ENCODE results near the gene HES5.
"Not testable (repeated sequence)": the region's sequence is repeated elsewhere in the genome, so short reads cannot be mapped to it uniquely, and the experiment has no call there.

HES5 gene

DNA sequence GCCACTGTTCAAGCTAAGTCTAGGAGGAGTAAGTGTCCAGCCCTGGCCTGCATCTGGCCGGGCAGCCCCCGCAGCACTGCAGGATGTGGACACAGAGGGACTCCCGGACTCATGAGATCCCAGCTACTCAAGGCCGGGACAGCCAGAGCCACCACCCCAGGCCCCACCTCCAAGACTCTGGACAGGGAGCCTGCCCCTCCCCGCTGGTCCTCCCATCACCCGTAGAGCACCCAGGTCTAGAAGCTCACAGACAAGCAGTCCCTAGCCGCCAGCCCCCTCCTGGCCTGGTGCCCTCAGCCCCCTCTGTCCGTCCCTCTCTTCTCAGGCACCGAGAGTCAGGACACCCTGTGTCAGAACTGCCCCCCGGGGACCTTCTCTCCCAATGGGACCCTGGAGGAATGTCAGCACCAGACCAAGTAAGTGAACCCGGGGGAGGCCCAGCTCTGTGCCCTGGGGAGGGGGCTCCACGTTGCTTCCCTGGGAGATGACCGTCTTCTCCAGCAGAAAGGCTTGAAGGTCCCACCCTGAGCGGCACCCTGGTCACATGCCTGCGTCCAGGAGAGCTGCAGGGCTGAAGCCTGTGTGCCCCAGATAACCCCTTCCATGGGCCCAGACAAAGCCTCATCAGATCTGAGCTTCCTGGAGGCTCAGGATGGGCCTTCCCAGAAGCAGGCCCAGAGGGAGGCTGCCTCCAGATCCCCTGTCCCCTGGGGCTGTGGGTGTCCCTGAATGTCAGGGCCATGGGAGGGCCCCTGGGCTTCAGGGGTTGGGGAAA, 30.4 kb upstream of the HES5 start:
- FAIRE-seq, result no peak

DNA sequence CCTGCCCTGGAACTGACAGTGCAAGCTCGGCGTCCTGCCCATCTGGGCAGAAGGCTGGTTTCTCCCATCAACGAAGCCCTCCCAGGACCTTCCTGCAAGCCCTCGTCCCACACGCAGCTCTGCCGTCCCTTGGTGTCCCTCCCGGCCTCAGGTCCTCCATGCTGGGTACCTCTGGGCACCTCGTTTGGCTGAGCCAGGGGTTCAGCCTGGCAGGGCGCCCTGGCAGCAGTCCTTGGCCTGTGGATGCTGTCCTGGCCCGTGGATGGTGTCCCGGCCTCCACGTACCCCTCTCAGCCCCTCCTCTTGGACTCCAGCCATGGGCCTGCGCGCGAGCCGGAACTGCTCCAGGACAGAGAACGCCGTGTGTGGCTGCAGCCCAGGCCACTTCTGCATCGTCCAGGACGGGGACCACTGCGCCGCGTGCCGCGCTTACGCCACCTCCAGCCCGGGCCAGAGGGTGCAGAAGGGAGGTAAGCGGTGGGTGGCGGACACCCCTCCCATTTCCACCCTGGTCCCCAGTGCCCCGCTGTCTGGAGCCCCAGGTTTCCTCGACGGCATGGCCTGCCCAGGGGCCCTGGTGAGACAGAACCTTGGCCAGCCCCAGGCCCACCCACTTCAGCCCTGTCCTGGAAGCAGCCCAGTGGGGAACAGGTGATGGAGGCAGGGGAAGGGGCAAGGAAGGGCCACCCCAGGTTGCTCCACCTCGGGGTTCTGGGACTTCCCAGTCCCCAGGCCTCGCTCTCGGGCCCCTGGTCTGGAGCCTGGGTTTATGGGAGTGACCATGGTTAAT, 29.6 kb upstream of the HES5 start:
- FAIRE-seq, result no peak

DNA sequence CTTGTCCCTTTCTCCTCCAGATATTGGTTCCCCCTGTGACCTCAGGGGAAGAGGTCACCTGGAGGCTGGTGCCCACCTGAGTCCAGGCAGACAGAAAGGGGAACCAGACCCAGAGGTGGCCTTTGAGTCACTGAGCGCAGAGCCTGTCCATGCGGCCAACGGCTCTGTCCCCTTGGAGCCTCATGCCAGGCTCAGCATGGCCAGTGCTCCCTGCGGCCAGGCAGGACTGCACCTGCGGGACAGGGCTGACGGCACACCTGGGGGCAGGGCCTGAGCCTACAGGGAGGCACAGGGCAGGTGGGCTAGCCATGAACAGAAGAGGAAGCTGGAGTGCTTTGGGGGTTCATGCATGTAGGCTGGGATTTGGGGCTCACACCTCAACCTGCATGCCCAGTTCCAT, 28.8 kb upstream of the HES5 start:
- no peak for FAIRE-seq

DNA sequence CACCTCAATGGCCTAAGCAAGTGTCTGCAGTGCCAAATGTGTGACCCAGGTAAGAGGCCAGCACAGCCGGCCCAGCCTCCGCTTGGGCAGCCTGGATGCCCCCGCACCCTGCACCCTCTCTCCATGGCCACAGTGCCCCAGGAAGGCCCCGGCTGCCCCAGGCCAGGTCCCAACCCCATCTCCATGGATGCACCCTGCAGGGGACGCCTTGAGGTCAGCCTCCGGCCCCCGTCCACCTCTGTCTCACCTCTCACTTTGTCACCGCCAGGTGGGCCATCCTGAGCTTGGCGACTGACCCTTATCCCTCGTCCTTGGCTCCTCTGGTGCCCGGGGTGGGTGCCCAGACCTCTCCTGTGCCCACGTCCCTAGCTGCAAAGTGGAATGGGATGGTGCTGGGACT, 28.4 kb upstream of the HES5 start:
- no peak for FAIRE-seq

DNA sequence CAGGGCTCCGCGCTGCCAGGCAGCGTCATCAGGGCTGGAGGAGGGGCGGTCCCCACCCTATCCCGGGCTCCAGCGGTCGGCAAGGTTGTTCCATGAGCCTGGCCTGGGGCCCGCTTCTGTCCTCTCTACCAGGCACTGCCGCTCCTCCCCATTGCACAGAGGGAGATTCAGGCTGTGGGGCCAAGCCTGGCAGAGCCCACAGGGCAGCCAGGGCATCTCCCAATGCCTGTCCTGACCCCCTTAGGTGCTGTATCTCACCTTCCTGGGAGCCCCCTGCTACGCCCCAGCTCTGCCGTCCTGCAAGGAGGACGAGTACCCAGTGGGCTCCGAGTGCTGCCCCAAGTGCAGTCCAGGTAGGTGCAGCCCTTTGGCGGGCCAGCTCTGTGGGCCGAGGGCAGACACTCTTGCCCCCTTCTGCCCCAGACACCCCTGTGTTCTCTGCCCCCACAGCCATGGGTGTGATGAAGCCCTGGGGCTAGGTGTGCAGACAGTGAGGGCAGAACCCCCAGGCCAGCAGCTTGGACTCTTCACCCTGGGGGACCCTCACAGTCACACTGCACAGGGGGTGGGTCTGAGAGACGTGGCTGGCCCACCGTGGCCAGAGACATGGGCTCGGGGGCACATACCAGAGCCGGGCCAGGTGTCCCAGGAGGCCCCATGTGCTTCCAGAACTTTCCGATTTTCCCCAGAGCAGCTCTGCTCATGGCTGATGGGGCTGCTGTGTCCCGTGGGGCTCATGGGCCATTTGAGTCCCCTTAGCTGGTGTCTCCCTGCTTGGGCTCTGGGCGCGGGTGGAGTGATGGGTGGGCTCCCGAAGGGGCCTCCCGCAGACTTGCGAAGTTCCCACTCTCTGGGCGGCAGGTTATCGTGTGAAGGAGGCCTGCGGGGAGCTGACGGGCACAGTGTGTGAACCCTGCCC, 27.7 kb upstream of the HES5 start:
- FAIRE-seq, result no peak

DNA sequence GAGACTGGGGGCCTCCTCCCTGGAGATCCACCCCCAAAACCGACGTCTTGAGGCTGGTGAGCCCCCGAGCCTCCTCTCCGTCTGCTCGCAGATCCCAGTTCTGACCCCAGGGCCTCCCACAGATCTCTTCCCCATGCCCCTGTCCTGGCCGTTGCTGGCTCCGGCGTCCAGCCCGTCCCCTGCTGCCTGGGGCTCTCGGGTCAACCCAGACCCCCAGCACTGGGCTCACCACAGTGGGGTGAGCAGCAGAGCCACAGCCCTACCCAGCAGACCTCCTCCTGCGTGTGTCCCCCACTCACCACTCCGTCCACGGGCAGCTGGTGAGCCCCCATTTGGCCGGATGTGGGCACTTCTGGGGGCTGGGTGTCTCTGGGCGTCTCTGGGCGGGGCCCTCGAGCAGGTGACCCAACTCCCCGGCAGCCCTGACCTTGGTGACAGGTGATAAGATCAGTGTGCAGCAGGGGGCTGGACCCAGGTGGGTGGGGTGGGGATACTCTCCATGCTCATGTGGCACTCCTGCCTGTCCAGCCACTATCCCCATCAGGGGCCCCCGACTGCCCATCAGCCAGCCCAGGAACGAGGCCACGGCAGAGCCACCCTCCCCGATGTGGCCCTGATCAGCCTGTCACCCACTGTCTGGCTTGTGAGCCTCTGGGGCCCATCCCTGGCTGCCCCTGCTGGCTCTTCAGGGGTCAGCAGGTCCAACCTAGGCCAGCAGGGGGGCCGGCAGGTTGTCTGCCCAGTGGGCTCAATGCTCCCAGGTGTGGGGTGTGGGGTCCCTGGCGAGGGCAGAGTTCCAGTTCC, 26.8 kb upstream of the HES5 start:
- FAIRE-seq, result no peak

DNA sequence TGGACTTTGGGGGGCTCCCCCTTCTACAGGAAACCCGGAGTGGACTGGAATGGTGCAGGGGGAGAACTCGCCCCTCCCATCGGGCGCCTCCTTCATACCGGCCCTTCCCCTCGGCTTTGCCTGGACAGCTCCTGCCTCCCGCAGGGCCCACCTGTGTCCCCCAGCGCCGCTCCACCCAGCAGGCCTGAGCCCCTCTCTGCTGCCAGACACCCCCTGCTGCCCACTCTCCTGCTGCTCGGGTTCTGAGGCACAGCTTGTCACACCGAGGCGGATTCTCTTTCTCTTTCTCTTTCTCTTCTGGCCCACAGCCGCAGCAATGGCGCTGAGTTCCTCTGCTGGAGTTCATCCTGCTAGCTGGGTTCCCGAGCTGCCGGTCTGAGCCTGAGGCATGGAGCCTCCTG, 26.2 kb upstream of the HES5 start, which contains the start of gene TNFRSF14:
Gene TNFRSF14 (plus strand): TSS at position 95 of the 401 bp plus-strand sequence. CDS start 294 bp downstream, at position 389.
- FAIRE-seq, result no peak

DNA sequence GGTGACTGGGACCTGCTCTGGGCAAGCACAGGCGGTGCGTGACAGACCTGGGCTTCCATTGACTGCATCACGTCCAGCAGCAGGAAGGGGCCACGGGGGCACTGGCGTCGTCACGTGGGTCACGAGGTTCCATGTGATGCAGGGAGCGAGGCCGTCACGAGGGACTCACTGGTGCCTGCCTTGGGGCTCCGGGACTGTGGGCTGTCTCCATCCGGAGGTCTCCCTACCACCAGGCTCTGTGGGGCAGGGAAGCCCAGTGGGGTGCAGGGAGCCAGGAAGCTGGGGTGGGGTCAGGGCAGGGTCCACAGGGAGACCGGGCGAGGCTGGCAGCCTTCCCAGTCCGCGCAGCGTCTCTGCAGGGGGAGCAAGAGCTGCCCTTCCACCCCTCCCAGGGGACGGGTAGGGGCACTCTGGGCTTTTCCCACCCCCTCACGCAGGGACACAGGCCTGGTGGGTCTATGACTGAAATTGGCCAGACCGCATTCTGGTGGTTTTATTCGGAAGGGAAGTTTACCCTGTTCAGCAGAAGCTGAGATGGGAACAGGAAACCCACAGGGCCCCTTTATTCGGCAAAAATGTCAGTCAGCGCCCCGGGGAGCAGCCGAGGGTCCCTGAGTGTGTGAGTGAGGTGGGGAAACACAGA, 25.7 kb upstream of the HES5 start:
- FAIRE-seq, result no peak

DNA sequence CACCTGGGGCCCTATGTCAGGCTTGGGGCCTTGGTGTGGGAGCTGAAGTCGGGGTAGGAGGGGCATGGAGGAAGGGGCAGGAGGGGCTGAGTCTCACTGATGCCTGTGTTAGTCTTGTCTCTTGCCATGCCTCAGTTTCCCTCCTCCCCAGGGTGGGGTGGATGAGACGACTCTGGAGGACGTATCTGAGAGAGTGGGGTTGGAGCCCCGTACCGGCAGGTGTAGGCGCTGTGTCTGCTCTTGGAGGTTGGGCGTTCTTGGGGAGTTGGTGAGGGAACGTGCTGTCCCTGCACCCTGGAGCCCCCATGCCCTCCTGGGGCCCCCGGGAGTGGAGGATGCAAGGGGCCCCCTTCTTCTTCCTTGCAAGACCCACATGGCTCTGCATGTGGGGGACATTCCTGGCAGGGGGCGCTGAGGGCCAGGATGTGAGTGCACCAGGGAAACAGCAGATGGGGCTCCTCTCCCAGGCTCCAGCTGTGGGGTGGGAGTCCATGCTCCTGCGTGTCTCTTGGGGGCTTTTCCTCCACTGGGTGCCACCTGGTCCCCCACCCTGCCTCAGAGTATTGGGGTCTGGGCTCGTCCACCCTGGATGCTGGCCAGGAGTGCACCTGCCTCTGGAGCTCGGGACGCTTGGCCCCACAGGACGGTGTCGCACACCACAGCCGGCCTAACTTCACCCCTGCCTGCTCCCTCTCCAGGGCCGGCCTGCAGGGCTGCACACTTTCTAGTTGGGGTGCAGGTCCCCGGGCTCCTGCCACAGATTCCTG, 24.7 kb upstream of the HES5 start:
- no peak for FAIRE-seq

DNA sequence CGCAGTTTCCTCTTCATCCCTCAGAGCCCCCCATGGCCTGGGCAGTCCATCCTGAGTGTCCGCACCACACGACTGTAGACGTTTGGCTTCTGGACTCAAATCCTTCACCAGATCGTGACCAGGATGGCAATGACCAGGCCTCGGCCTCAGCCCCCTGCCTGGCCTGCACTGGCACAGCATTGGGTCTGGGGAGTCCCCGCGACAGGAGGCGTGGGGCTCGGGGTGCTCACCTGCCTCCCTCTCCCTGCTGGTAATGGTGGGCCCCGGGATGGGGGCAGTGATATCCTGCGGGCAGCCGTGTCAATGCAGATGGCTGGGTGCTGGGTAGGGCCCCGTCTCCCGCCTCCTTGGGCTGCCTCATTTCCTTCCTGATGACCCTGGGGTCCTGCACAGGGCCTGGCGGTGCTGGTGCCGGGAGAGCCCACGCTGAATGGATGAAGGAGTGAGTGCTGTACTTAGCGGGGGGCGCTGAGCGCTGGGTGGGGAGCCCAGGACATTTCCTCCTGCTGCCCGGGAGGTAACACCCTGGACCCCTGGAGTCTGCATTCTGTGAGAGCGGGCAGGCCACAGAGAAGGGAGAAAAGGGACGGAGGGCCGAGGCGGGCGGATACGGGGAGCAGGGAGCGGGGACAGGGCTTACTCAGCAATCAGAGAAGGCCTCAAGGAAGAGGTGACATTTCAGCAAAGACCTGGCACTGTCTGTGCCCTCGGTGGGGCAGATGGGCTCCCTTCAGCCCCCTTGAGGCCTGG, 24.0 kb upstream of the HES5 start:
- FAIRE-seq, result no peak

DNA sequence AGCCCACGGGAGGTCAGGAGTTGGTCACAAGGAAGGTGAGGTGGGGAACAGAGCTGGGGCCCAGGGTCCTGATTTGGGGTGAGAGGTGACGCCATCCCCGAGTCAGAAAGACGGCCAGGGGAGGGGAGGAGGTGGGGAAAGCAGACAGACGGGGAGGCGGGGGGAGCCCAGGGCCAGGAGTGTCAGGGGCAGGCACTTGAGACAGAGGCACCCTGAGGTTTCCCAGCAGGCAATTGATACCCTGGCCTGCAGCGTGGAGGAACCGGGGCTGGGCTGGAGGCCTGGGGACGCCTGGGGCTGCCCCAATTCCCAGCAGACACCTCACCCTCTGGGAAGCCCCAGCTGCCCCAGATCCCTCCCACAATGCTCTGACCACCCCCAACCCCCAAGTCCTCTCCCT, 23.0 kb upstream of the HES5 start:
- not testable (repeated sequence) for FAIRE-seq

DNA sequence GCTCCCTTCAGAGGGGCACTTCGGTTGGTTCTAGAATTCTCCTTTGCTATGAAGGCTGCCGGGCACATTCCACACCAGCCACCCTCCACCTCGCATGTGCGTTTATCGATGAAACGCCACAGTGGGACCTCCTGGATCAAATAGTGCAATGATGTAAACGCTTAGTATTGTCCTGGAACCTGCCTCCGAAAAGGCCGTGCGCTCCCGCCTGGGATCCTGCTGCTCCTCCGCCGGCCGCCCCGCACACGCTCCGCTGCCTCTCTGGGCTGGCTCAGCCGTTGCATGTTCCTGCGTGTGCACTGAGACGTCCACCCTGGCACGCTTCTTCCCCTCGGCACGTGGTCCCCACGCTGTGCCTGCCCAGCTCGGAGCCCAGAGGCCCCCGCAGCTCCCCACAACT, 22.1 kb upstream of the HES5 start:
- FAIRE-seq, result no peak

DNA sequence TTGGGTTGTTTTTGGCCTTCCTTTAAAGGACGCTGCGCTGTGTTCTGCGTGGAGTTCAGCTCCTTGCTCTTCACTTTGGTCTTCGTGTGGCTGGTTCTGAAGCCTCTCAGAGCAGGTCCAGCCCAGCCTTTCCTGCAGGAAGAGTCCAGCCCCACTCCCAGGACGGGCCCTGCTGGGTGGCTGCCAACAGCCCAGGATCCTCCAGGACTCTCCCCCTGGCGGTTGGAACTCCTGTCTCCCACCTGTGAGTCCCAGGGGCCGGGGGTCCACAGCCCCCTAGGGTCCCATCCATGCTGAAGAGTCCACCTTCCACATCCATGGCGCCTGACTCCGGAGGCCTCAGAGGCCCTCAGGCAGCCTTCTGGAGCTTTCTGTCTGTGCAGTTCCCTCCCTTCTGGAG, 21.5 kb upstream of the HES5 start:
- not testable (repeated sequence) for FAIRE-seq

DNA sequence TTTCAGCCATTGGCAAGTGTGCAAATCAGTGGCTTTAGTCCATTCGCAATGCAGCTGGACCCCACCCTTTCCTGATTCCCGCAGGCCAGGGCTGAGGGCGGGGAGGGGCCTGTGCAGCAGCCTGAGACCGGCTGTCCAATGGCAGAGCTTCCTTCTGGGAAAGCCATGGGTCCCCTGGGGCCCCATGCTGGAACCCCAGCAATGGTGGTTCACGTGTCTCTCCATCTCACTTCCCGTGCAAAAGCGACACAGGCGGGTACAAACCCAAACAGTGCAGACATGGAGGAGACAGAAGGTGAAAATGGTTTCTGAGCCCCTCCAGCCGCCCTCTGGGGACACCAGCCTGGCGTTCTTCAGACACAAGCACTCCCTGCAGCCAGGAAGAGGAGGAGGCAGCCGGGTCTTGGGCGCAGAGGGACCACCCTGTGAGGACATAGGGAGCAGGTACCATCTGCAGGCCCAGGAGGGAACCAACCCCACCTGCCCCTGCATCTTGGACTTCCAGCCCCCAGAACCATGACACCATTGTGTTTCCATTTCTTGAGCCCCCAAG, 20.3 kb upstream of the HES5 start:
- FAIRE-seq, result not testable (repeated sequence)

DNA sequence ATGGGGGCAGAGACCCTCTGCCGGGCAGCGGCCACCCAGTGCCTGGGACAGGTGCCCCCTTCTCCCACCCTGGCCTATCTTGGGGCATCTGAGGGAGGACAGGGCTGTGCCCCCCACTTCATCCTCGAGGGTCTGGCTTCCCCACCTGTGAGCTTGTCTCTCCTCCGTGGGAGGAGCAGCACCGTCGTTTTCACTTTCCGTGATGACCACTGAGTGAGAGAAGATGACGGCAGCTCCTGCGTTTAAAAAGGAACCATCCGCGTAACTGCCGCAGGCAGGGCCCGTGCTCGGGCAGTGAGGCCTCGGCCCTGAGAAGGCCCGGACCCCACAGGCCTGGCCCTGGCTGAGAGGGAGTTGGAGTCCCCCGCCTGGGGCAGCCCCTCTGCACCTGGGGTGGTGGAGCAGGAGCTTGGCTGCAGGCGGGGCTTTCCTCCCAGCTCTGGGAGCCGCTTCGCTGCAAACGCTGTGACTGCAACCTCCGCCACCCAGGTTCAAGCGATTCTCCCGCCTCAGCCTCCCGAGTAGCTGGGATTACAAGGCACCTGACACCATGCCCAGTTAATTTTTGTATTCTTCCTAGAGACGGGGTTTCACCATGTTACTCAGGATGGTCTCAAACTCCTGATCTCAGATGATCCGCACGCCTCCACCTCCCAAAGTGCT, 19.4 kb upstream of the HES5 start:
- FAIRE-seq, result not testable (repeated sequence)

DNA sequence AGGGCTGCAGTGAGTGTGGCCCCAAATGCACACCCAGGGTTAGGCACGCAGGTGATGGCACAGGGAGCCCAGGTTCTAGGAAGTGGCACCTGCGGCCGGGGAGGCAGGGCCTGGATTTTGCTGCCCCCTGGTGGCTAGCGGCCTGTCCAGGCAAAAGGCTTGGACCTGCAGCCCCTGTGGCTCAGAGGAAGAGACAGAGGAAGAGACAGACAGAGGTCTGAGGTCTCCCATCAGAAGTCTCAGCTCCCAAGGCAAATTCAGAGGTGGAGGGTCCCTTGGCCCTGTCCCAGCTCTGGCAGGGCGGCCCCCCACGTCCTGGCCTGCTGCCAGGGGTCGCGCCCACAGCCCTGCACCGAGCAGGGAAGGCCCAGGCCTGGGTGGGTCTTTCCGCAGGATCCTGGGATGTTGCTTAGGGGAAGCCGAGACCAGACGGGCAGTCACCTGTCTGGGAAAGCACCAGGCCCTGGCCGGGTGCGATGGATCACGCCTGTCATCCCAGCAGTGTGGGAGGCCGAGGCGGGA, 18.1 kb upstream of the HES5 start:
- no peak for FAIRE-seq

DNA sequence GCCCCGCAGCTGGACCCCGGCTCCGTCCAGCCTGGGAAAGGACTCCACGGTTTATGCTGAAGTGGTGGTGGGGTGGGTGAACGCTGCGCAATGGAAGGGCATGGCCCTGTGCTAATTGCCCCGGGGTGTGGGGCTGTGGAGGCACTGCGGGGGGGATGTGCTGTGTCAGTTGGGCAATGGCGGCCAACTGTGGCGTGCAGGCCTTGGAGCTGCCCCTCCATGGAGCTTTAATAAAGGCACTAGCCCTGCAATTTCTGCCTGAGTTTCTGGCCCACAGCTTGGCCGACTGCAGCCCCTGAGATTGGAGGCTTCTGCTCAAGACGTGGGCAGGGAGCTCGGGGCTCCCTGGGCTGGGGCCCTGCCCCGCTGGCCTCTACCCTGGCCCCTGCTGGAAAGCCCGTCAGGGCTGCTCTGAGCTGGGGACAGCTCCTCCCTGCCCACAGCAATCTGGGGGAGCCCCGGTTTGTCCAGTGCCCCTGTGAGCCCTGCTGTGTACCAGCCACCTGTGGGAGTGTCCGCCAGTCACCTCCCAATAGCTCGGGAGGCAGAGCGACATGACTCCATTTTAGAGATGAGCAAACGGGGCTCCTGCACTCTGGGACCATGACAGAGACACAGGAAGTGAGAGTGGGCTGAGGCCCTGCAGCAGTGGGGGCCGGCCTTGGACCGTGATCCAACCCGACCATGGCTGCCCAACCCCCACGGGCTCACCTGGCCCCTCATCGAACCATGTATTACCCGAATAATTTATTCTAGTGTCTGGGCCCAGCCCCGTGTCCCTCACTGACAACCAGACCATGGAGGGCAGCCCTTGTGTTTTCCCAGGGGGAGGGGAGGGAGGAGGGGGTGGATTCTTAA, 17.4 kb upstream of the HES5 start:
- no peak for FAIRE-seq
